Smooth muscle cell (in vitro differentiated cells): ENCODE measurements around the gene HSD17B13. TPM values are rescaled to one million over a fixed set of nuclear protein-coding genes. Genes with fewer than 3 reads are reported as not detected.
"Not testable (repeated sequence)": the region's sequence is repeated elsewhere in the genome, so short reads cannot be mapped to it uniquely, and the experiment has no call there.

Source experiments
- DNase-seq: peaks from one replicate; lab custom pipeline; 2025; ENCODE audit not compliant: unreplicated experiment; lab: John Stamatoyannopoulos, UW
- H2AFZ ChIP-seq: fragments of 200-600 bp; sonication (generic); 2 replicates; pipeline ENCODE4 v1.6.0; 2016; ENCODE audit warnings: antibody characterized with exemption, low read depth, mild to moderate bottlenecking
- H3F3A ChIP-seq: fragments of 200-600 bp; sonication (generic); 2 replicates; pipeline ENCODE4 v1.6.0; 2017; ENCODE audit warnings: antibody characterized with exemption, low read depth
- H3K27ac ChIP-seq: fragments of 200-600 bp; sonication (generic); 2 replicates; pipeline ENCODE4 v1.5.1; 2016; ENCODE audit warnings: low read depth, mild to moderate bottlenecking
- H3K27me3 ChIP-seq: fragments of 200-600 bp; sonication (generic); 2 replicates; pipeline ENCODE4 v1.6.1; 2016; ENCODE audit warnings: low read depth, mild to moderate bottlenecking
- H3K36me3 ChIP-seq: fragments of 200-600 bp; sonication (generic); 2 replicates; pipeline ENCODE4 v1.5.1; 2016; ENCODE audit warnings: low read depth
- H3K4me1 ChIP-seq: fragments of 200-600 bp; sonication (generic); 2 replicates; pipeline ENCODE4 v1.5.1; 2016; ENCODE audit warnings: low read depth
- H3K4me2 ChIP-seq: fragments of 200-600 bp; sonication (generic); 2 replicates; pipeline ENCODE4 v1.6.0; 2016; ENCODE audit warnings: mild to moderate bottlenecking
- H3K4me3 ChIP-seq: fragments of 200-600 bp; sonication (generic); 2 replicates; pipeline ENCODE4 v1.5.1; 2016; ENCODE audit warnings: mild to moderate bottlenecking
- H3K79me2 ChIP-seq: fragments of 200-600 bp; sonication (generic); 2 replicates; pipeline ENCODE4 v1.6.0; 2016; ENCODE audit warnings: low read depth, mild to moderate bottlenecking
- H3K9ac ChIP-seq: fragments of 200-600 bp; sonication (generic); 2 replicates; pipeline ENCODE4 v1.6.0; 2016; ENCODE audit warnings: low read depth
- H3K9me3 ChIP-seq: fragments of 200-600 bp; sonication (generic); replicated peaks from 2 replicates; pipeline ENCODE4 v1.5.1; 2016; ENCODE audit warnings: low read depth
- H4K20me1 ChIP-seq: fragments of 200-600 bp; sonication (generic); 2 replicates; pipeline ENCODE4 v1.6.0; 2016; ENCODE audit warnings: low read depth
- CTCF ChIP-seq: fragments of 200-600 bp; sonication (generic); IDR thresholded peaks from 2 replicates; pipeline ENCODE4 v1.5.1; 2017; ENCODE audit warnings: borderline replicate concordance, mild to moderate bottlenecking, antibody characterized with exemption; ENCODE audit not compliant: insufficient read depth, poor library complexity, severe bottlenecking
- WGBS: methylation state at CpG from one replicate; pipeline ENCODE4 v1.1.7; 2016; ENCODE audit warnings: low lambda C conversion rate; 5-methylcytosine and 5-hydroxymethylcytosine counted together
- polyA plus RNA-seq: library from polyadenylated mRNA; unstranded; fragments of >200 nt; fragmentation: Nextera tagmentation; extraction: Ambion mirVana; gene quantifications from 2 replicates; pipeline ENCODE4 v1.2.1, GENCODE V29; 2016
- total RNA-seq: library from RNA; depleted of rRNA; stranded (reverse); fragments of >200 nt; gene quantifications from 2 replicates; pipeline ENCODE4 v1.2.3, GENCODE V29; 2014

Gene HSD17B13
- total and polyA plus RNA-seq, 2 experiments from 2014 or later: not detected

- no peaks in the 10 kb centered on the region for H4K20me1 ChIP-seq
- H3K9ac ChIP-seq: no peak overlapping the region
- no peaks in the 10 kb centered on the region for H3K9me3 ChIP-seq
- WGBS: 51% methylated on average over 2 of the region's 2 CpGs
- H3K4me1 ChIP-seq: no peaks in the 10 kb centered on the region
- H3K27ac ChIP-seq: no peak overlapping the region
- DNase-seq: no peak
- H3F3A ChIP-seq: no peaks in the 10 kb centered on the region
- no peaks in the 10 kb centered on the region for H3K27me3 ChIP-seq
- H2AFZ ChIP-seq: no peak overlapping the region
- no peak overlapping the region for H3K4me3 ChIP-seq
- no peaks in the 10 kb centered on the region for H3K79me2 ChIP-seq
- H3K4me2 ChIP-seq: no peak overlapping the region
- no peak for TF ChIP-seq CTCF
- H3K36me3 ChIP-seq: no peaks in the 10 kb centered on the region
These were observed 24.3 kb downstream of the HSD17B13 start for GRCh38 chr4:87298362-87298761.

DNA sequence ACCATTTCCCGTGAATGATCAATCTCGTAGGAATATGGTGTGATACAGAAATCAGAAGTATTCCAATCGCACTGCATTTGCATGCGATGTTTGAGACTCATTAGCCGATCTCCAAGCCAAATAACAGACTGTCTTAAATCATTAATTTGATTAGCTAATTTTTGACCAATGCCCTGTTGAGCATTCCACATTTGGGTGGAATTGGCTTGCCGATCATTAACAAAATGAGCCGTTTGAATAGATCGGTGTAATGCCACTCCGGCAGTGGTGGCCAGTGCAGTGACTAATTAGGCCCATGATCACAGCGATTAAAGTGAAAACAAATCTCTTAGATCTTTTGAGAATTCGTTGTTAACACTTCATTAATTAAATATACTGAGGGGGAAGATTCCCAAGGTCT is 27.8 kb downstream of the HSD17B13 start:
- H3K79me2 ChIP-seq, H3K4me2 ChIP-seq, H3K27me3 ChIP-seq, H3K9me3 ChIP-seq, H3K27ac ChIP-seq, H3K36me3 ChIP-seq, DNase-seq, H3K9ac ChIP-seq, H3K4me1 ChIP-seq, H3F3A ChIP-seq, H2AFZ ChIP-seq, H4K20me1 ChIP-seq, H3K4me3 ChIP-seq: not testable (repeated sequence)
- WGBS: 79% methylated on average over 11 of the region's 11 CpGs

GRCh38 chr4:87293889-87294288 is 28.8 kb downstream of the HSD17B13 start:
- H3K27ac ChIP-seq: not testable (repeated sequence)
- 93% methylated on average over 7 of the region's 7 CpGs for WGBS

GRCh38 chr4:87286970-87287369 is 35.7 kb downstream of the HSD17B13 start:
- H3K4me3 ChIP-seq: no peak overlapping the region
- no peaks in the 10 kb centered on the region for H3K36me3 ChIP-seq
- no peak overlapping the region for H2AFZ ChIP-seq
- TF ChIP-seq CTCF: no peak
- no peak overlapping the region for H3K4me2 ChIP-seq
- H4K20me1 ChIP-seq: no peaks in the 10 kb centered on the region
- no peak for DNase-seq
- whole genome bisulfite sequencing: 94% methylated on average over 1 of the region's 1 CpG
- no peaks in the 10 kb centered on the region for H3K79me2 ChIP-seq
- no peak overlapping the region for H3K27ac ChIP-seq
- no peaks in the 10 kb centered on the region for H3F3A ChIP-seq
- H3K9ac ChIP-seq: no peak overlapping the region
- H3K4me1 ChIP-seq: no peaks in the 10 kb centered on the region
- no peaks in the 10 kb centered on the region for H3K27me3 ChIP-seq
- H3K9me3 ChIP-seq: peaks cover 4% of the 10 kb centered on the region

More at GRCh38 chr4:87293889-87294288, 28.8 kb downstream of the HSD17B13 start:
- not testable (repeated sequence) for H4K20me1 ChIP-seq, H3K27me3 ChIP-seq, H3F3A ChIP-seq, H3K9ac ChIP-seq, H3K4me3 ChIP-seq, H2AFZ ChIP-seq, H3K4me2 ChIP-seq, DNase-seq, H3K79me2 ChIP-seq, H3K9me3 ChIP-seq, H3K4me1 ChIP-seq, H3K36me3 ChIP-seq

- DNase-seq, H3K36me3 ChIP-seq, H4K20me1 ChIP-seq, H3K79me2 ChIP-seq, H3F3A ChIP-seq, H3K9ac ChIP-seq, H2AFZ ChIP-seq, H3K4me1 ChIP-seq, H3K9me3 ChIP-seq, H3K4me3 ChIP-seq, H3K27me3 ChIP-seq, H3K4me2 ChIP-seq, H3K27ac ChIP-seq: not testable (repeated sequence)
These were observed 38.4 kb downstream of the HSD17B13 start for GRCh38 chr4:87284268-87284667.
